ACHN (cell line): Measurements from ENCODE around the gene KPNA6.

Experiments used
- DNase-seq: peaks from one replicate; pipeline ENCODE4 v3.0.0-alpha.2; 2015
- in situ Hi-C: cut with HindIII; loops from 2 replicates; pipeline ENCODE4 v1.10.0; 2017; ENCODE audit warnings: low sequenced_read_pairs, low pct_ligation_motif_present, low pct_unique_long_range_greater_than_20kb

KPNA6 gene

GRCh38 chr1:32199717-32200072, 91.8 kb downstream of the KPNA6 start:
- in situ Hi-C loops: no loop called here
- no peak for DNase-seq

GRCh38 chr1:32200226-32201010, 92.6 kb downstream of the KPNA6 start, which contains the start of gene CCDC28B:
TSS of gene CCDC28B (plus strand) at chr1:32200595. CDS start at chr1:32201936, 1,341 bp downstream.
- peak; percentile 48 for DNase-seq
- in situ Hi-C loops: no loop called here

- peak; percentile 25 for DNase-seq
These were observed 93.4 kb downstream of the KPNA6 start for GRCh38 chr1:32201011-32201855.

GRCh38 chr1:32204943-32205361, 97.1 kb downstream of the KPNA6 start:
- in situ Hi-C loops: no loop called here
- no peak for DNase-seq

More at GRCh38 chr1:32201011-32201855, 93.4 kb downstream of the KPNA6 start:
- in situ Hi-C loops: no loop called here

- peak; percentile 82 for DNase-seq
- in situ Hi-C loops: no loop called here
These were observed 97.8 kb downstream of the KPNA6 start, which contains the start of gene IQCC for GRCh38 chr1:32205401-32206370. TSS of gene IQCC (plus strand) at chr1:32205671. CDS start at chr1:32205682, 11 bp downstream.

- no peak for DNase-seq
- in situ Hi-C loops: no loop called here
These were observed 100.6 kb downstream of the KPNA6 start for GRCh38 chr1:32208469-32208868.

- in situ Hi-C loops: no loop called here
- peak; percentile 78 for DNase-seq
These were observed 101.1 kb downstream of the KPNA6 start, which contains the start of gene DCDC2B for GRCh38 chr1:32208891-32209328. TSS of gene DCDC2B (plus strand) at chr1:32209089. CDS start at chr1:32209094, 5 bp downstream.

- in situ Hi-C loops: no loop called here
These were observed 108.0 kb downstream of the KPNA6 start for GRCh38 chr1:32215629-32216480.

GRCh38 chr1:32216566-32216965, 108.7 kb downstream of the KPNA6 start:
- in situ Hi-C loops: no loop called here
- no peak for DNase-seq

More at GRCh38 chr1:32215629-32216480, 108.0 kb downstream of the KPNA6 start:
- peak; percentile 67 for DNase-seq

GRCh38 chr1:32219022-32219421, 111.2 kb downstream of the KPNA6 start:
- in situ Hi-C loops: no loop called here
- DNase-seq: no peak

GRCh38 chr1:32220746-32221580, 113.1 kb downstream of the KPNA6 start:
- in situ Hi-C loops: no loop called here
- DNase-seq: peak; percentile 77

- DNase-seq: no peak
- in situ Hi-C loops: no loop called here
These were observed 113.7 kb downstream of the KPNA6 start for GRCh38 chr1:32221581-32221979.

- peak; percentile 91 for DNase-seq
- in situ Hi-C loops: no loop called here
These were observed 114.3 kb downstream of the KPNA6 start, which contains the start of the genes EIF3I and TMEM234 for GRCh38 chr1:32221980-32222755. TSS of gene EIF3I (plus strand) at chr1:32222407. CDS start at chr1:32222442, 35 bp downstream. TSS of gene TMEM234 (minus strand) at chr1:32222353. CDS start at chr1:32222322, 31 bp downstream.

- DNase-seq: no peak
- in situ Hi-C loops: no loop called here
These were observed 115.8 kb downstream of the KPNA6 start for GRCh38 chr1:32223683-32224082.

GRCh38 chr1:32224285-32224684, 116.4 kb downstream of the KPNA6 start:
- in situ Hi-C loops: no loop called here
- DNase-seq: no peak
